MM.1S (cell line): ENCODE measurements around the gene TMEM260.

Experiments used
- DNase-seq: peaks from one replicate; pipeline ENCODE4 v3.0.0-alpha.2; 2015
- H2AFZ ChIP-seq: fragments of 300-600 bp; sonication (generic); 2 replicates; pipeline ENCODE4 v1.6.0; 2016; ENCODE audit warnings: antibody characterized with exemption, low read length
- H3F3A ChIP-seq: fragments of 300-600 bp; sonication (generic); 2 replicates; pipeline ENCODE4 v1.6.1; 2016; ENCODE audit warnings: mild to moderate bottlenecking, antibody characterized with exemption, low read length, moderate library complexity, mixed read lengths; ENCODE audit not compliant: insufficient read depth
- H3K27ac ChIP-seq: fragments of 300-600 bp; sonication (generic); 2 replicates; pipeline ENCODE4 v1.5.1; 2016; ENCODE audit warnings: mild to moderate bottlenecking, low read length
- H3K27me3 ChIP-seq: fragments of 300-600 bp; sonication (generic); replicated peaks from 2 replicates; pipeline ENCODE4 v1.6.0; 2016; ENCODE audit warnings: low read length; ENCODE audit not compliant: insufficient read depth
- H3K36me3 ChIP-seq: fragments of 300-600 bp; sonication (generic); replicated peaks from 2 replicates; pipeline ENCODE4 v1.6.1; 2016; ENCODE audit warnings: mild to moderate bottlenecking, low read length, mixed read lengths; ENCODE audit not compliant: insufficient read depth
- H3K4me1 ChIP-seq: fragments of 300-600 bp; sonication (generic); 2 replicates; pipeline ENCODE4 v1.6.1; 2016; ENCODE audit warnings: low read length, mixed read lengths
- H3K4me2 ChIP-seq: fragments of 300-600 bp; sonication (generic); 2 replicates; pipeline ENCODE4 v1.6.0; 2016; ENCODE audit warnings: low read depth, low read length
- H3K4me3 ChIP-seq: fragments of 300-600 bp; sonication (generic); 2 replicates; pipeline ENCODE4 v1.5.1; 2016; ENCODE audit warnings: low read length, mixed read lengths
- H3K79me2 ChIP-seq: fragments of 300-600 bp; sonication (generic); 2 replicates; pipeline ENCODE4 v1.6.1; 2016; ENCODE audit warnings: mixed run types, low read length, mixed read lengths
- H3K9ac ChIP-seq: fragments of 300-600 bp; sonication (generic); 2 replicates; pipeline ENCODE4 v1.6.1; 2016; ENCODE audit warnings: low read length, mixed read lengths
- H3K9me2 ChIP-seq: fragments of 300-600 bp; sonication (generic); replicated peaks from 2 replicates; pipeline ENCODE4 v1.6.1; 2016; ENCODE audit warnings: mild to moderate bottlenecking, low read length, mixed read lengths; ENCODE audit not compliant: insufficient read depth
- H3K9me3 ChIP-seq: fragments of 300-600 bp; sonication (generic); replicated peaks from 2 replicates; pipeline ENCODE4 v1.6.1; 2016; ENCODE audit warnings: mild to moderate bottlenecking, low read length, mixed read lengths; ENCODE audit not compliant: insufficient read depth
- H4K20me1 ChIP-seq: fragments of 300-600 bp; sonication (generic); 2 replicates; pipeline ENCODE4 v1.6.1; 2016; ENCODE audit warnings: mild to moderate bottlenecking, low read length, moderate library complexity, mixed read lengths; ENCODE audit not compliant: insufficient read depth
- CTCF ChIP-seq: fragments of 300-600 bp; sonication (generic); IDR thresholded peaks from 2 replicates; pipeline ENCODE4 v1.5.1; 2016; ENCODE audit warnings: antibody characterized with exemption, low read length, mixed read lengths
- EZH2 ChIP-seq: fragments of 300-600 bp; sonication (generic); optimal IDR thresholded peaks from 2 replicates; pipeline ENCODE3; 2017; ENCODE audit warnings: low read depth, mild to moderate bottlenecking, antibody characterized with exemption, low read length, mixed read lengths
- EZH2phosphoT487 ChIP-seq: fragments of 300-600 bp; sonication (generic); IDR thresholded peaks from 2 replicates; pipeline ENCODE4 v1.6.1; 2018; ENCODE audit warnings: antibody characterized with exemption, low read length

The TMEM260 gene

DNA sequence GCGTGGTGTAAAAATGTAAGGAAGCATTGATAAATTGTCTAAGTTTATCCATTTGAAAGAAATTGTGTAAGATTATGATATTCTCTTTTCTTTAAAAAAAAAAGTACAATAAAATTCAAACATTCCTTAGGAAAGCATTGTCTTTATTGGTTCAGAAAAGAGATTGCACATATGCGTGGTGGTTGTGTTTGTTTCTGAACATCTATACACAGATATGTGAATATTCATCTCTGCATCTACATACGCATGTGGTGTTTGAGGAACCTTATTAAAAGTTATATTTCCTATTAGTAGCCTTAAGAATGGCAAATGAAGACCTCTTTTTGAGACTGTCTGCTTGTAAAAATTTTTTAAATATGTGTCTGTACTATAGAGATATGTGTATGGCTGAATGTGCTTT is 69.8 kb downstream of the TMEM260 start:
- no peaks in the 10 kb centered on the region for H3K9me2 ChIP-seq
- no peak overlapping the region for H2AFZ ChIP-seq
- no peak overlapping the region for H3K27ac ChIP-seq
- DNase-seq, result no peak
- H3K9me3 ChIP-seq, result no peaks in the 10 kb centered on the region
- no peaks in the 10 kb centered on the region for H3K4me1 ChIP-seq
- no peaks in the 10 kb centered on the region for H4K20me1 ChIP-seq
- no peak overlapping the region for H3K9ac ChIP-seq
- TF ChIP-seq CTCF (no peak), EZH2phosphoT487 (no peak), EZH2 (no peak)
- H3K4me2 ChIP-seq, result no peak overlapping the region
- no peaks in the 10 kb centered on the region for H3K79me2 ChIP-seq
- H3K27me3 ChIP-seq, result no peaks in the 10 kb centered on the region
- no peak overlapping the region for H3K4me3 ChIP-seq
- H3F3A ChIP-seq, result no peaks in the 10 kb centered on the region
- H3K36me3 ChIP-seq, result no peaks in the 10 kb centered on the region

- Histone ChIP-seq H3K9me3 (no peaks in the 10 kb centered on the region), H3K36me3 (no peaks in the 10 kb centered on the region), H3K27ac (no peak overlapping the region), H4K20me1 (no peaks in the 10 kb centered on the region), H3K27me3 (no peaks in the 10 kb centered on the region), H2AFZ (no peak overlapping the region), H3K9ac (no peak overlapping the region), H3K79me2 (no peaks in the 10 kb centered on the region), H3K9me2 (no peaks in the 10 kb centered on the region), H3K4me1 (no peaks in the 10 kb centered on the region), H3F3A (no peaks in the 10 kb centered on the region), H3K4me2 (no peak overlapping the region), H3K4me3 (no peak overlapping the region)
- TF ChIP-seq EZH2phosphoT487 (no peak), CTCF (no peak), EZH2 (no peak)
- DNase-seq, result no peak
Measured at GRCh38 chr14:56650048-56650447, 70.5 kb downstream of the TMEM260 start.

DNA sequence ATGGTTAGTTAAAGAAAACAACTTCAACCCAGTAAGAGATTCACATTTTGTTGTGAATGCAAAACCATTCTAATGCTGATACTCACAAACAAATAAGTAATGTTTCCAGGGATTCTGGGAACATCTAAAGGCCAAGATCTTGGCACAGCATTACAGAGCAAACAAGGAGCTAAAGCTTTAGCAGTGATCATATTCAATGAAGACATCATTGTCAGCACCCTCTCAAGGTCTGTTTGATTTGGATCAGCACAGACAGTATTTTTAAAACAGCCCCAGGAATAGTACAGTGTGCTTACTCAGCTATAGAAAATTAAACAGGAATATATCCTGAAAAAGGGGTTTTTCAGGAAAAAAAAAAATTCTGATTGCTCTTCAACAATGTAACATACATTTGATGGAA is 71.4 kb downstream of the TMEM260 start:
- Histone ChIP-seq H3K4me1 (no peaks in the 10 kb centered on the region), H3K27ac (no peak overlapping the region), H3F3A (no peaks in the 10 kb centered on the region), H4K20me1 (no peaks in the 10 kb centered on the region), H3K9me3 (no peaks in the 10 kb centered on the region), H2AFZ (no peak overlapping the region), H3K4me3 (no peak overlapping the region), H3K27me3 (no peaks in the 10 kb centered on the region), H3K9ac (no peak overlapping the region), H3K4me2 (no peak overlapping the region), H3K36me3 (no peaks in the 10 kb centered on the region), H3K9me2 (no peaks in the 10 kb centered on the region), H3K79me2 (no peaks in the 10 kb centered on the region)
- no peak for DNase-seq
- TF ChIP-seq CTCF (no peak), EZH2 (no peak), EZH2phosphoT487 (no peak)

DNA sequence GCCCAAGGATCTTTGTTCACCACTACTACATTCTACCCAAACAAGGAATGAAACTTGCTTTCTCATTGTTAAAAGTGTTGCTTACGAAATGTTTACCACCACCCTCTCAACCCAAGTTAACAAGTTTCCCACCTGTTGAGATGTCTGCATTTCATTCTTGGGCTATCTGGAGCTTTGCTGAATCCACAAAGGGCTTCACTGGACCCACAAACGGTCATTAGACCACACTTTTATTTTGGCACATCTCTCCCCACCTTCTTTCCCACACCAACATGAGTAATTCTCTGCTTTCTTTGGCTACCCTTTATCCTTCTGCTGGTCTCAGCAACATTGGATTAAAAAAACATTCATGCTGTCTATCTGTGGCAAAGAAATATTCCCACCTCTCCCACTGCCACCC is 78.0 kb downstream of the TMEM260 start:
- H3K79me2 ChIP-seq, result no peaks in the 10 kb centered on the region
- no peaks in the 10 kb centered on the region for H3K27me3 ChIP-seq
- H3K36me3 ChIP-seq, result no peaks in the 10 kb centered on the region
- no peak for TF ChIP-seq EZH2phosphoT487
- TF ChIP-seq CTCF, result no peak
- no peak for TF ChIP-seq EZH2
- H3K9ac ChIP-seq, result no peak overlapping the region
- no peaks in the 10 kb centered on the region for H4K20me1 ChIP-seq
- no peak overlapping the region for H3K27ac ChIP-seq
- no peaks in the 10 kb centered on the region for H3K4me1 ChIP-seq
- no peak overlapping the region for H3K4me3 ChIP-seq
- no peak for DNase-seq
- H2AFZ ChIP-seq, result no peak overlapping the region
- no peak overlapping the region for H3K4me2 ChIP-seq
- no peaks in the 10 kb centered on the region for H3K9me2 ChIP-seq
- no peaks in the 10 kb centered on the region for H3F3A ChIP-seq
- H3K9me3 ChIP-seq, result no peaks in the 10 kb centered on the region
